Ascending aorta (tissue), 2 donors: ENCODE measurements around the gene LRPAP1. TPM values are rescaled to one million over a fixed set of nuclear protein-coding genes. Genes with fewer than 3 reads are reported as not detected.
A peak's percentile ranks its signal among the peaks of the same experiment; 100 is the strongest.
"Not testable (repeated sequence)": the region's sequence is repeated elsewhere in the genome, so short reads cannot be mapped to it uniquely, and the experiment has no call there.

Experiments
- DNase-seq, 2 donors: peaks; one replicate each; pipeline ENCODE4 v3.0.0-alpha.2; 2019; ENCODE audit warnings: low spot score in 2 of 2
- H3K27ac ChIP-seq, 2 donors: fragments of 200-600 bp; sonication (generic); one replicate each; pipeline ENCODE4 v1.5.1; 2016 to 2017; ENCODE audit warnings: mild to moderate bottlenecking in 1 of 2
- H3K27me3 ChIP-seq: fragments of 200-600 bp; sonication (generic); one replicate; pipeline ENCODE4 v1.5.1; 2017
- H3K36me3 ChIP-seq, 2 donors: fragments of 200-600 bp; sonication (generic); one replicate each; pipeline ENCODE4 v1.5.1; 2016
- H3K4me1 ChIP-seq, 2 donors: fragments of 200-600 bp; sonication (generic); one replicate each; pipeline ENCODE4 v1.5.1; 2016 to 2017; ENCODE audit warnings: mild to moderate bottlenecking in 1 of 2
- H3K4me3 ChIP-seq, 2 donors: fragments of 200-600 bp; sonication (generic); one replicate each; pipeline ENCODE4 v1.5.1; 2016 to 2017; ENCODE audit warnings: mild to moderate bottlenecking in 1 of 2
- H3K9me3 ChIP-seq, 2 donors: fragments of 200-600 bp; sonication (generic); one replicate each; pipeline ENCODE4 v1.5.1; 2016
- CTCF ChIP-seq, 3 experiments: fragments of 200-600 bp in 2 of 3; fragments of 450-650 bp in 1 of 3; sonication (generic) in 2 of 3; IDR thresholded peaks; one replicate each; pipeline ENCODE4 v1.5.1; 2016 to 2019; ENCODE audit warnings: antibody characterized with exemption in 3 of 3, mild to moderate bottlenecking in 1 of 3, moderate library complexity in 1 of 3
- intact Hi-C: fragments of 100-400 bp; cut with DNase I; formaldehyde crosslinking; loops from one replicate; pipeline ENCODE4 v1.15.1; 2023
- total RNA-seq: library from RNA; depleted of rRNA; stranded (reverse); fragments of >200 nt; gene quantifications from one replicate; pipeline ENCODE4 v1.1.0, GENCODE V29; 2016

LRPAP1 gene
- 172 TPM for total RNA-seq

- no peak for TF ChIP-seq CTCF (IDR thresholded peaks at IDR 0.05)
- peaks cover 3 to 20% of the 10 kb centered on the region in 2 donors for H3K4me1 ChIP-seq
- DNase-seq, result peak; percentile 65 to 95
- H3K36me3 ChIP-seq, result peaks cover 6 to 16% of the 10 kb centered on the region in 2 donors
- peak within 1 kb of the TSS; percentile 72 to 76 for H3K27ac ChIP-seq
- H3K27me3 ChIP-seq, result no peaks in the 10 kb centered on the region
- H3K9me3 ChIP-seq, result no peaks in the 10 kb centered on the region
- intact Hi-C loops, result loop anchor here (1.0 to 2.0 kb wide), 5 partner anchors 48 to 423 kb away; partner anchors contain the start of gene RGS12
- peak within 1 kb of the TSS; percentile 96 to 99 for H3K4me3 ChIP-seq
Measured at GRCh38 chr4:3531879-3532750, at the start of gene LRPAP1. Gene LRPAP1, minus strand, starts transcription at chr4:3532422. Its CDS starts 10 bp downstream, at chr4:3532412.

GRCh38 chr4:3581334-3582090 is 49.3 kb upstream of the LRPAP1 start:
- H3K27me3 ChIP-seq, intact Hi-C loops, H3K27ac ChIP-seq, H3K9me3 ChIP-seq, H3K4me3 ChIP-seq, H3K36me3 ChIP-seq, H3K4me1 ChIP-seq, DNase-seq: not testable (repeated sequence)

GRCh38 chr4:3580859-3581258 is 48.6 kb upstream of the LRPAP1 start:
- H3K27me3 ChIP-seq, H3K27ac ChIP-seq, H3K4me3 ChIP-seq, H3K36me3 ChIP-seq, H3K9me3 ChIP-seq, intact Hi-C loops, H3K4me1 ChIP-seq: not testable (repeated sequence)
- DNase-seq, result peak in 1 of 2 donors; percentile 31

- H3K4me1 ChIP-seq, H3K27me3 ChIP-seq, DNase-seq, intact Hi-C loops, H3K27ac ChIP-seq, H3K9me3 ChIP-seq, H3K36me3 ChIP-seq, H3K4me3 ChIP-seq: not testable (repeated sequence)
Measured at GRCh38 chr4:3578527-3579144, 46.4 kb upstream of the LRPAP1 start.

GRCh38 chr4:3578052-3578451 is 45.8 kb upstream of the LRPAP1 start:
- H3K27me3 ChIP-seq, DNase-seq, H3K4me3 ChIP-seq, H3K4me1 ChIP-seq, H3K27ac ChIP-seq, intact Hi-C loops, H3K36me3 ChIP-seq, H3K9me3 ChIP-seq: not testable (repeated sequence)

- H3K9me3 ChIP-seq, intact Hi-C loops, H3K27ac ChIP-seq, DNase-seq, H3K4me3 ChIP-seq, H3K36me3 ChIP-seq, H3K27me3 ChIP-seq, H3K4me1 ChIP-seq: not testable (repeated sequence)
Measured at GRCh38 chr4:3577208-3577892, 45.1 kb upstream of the LRPAP1 start.

GRCh38 chr4:3576533-3577207 is 44.4 kb upstream of the LRPAP1 start:
- DNase-seq, H3K4me1 ChIP-seq, H3K36me3 ChIP-seq, intact Hi-C loops, H3K4me3 ChIP-seq, H3K27me3 ChIP-seq, H3K9me3 ChIP-seq, H3K27ac ChIP-seq: not testable (repeated sequence)

GRCh38 chr4:3575426-3576369 is 43.5 kb upstream of the LRPAP1 start:
- H3K9me3 ChIP-seq, intact Hi-C loops, H3K4me3 ChIP-seq, H3K36me3 ChIP-seq, H3K27ac ChIP-seq, DNase-seq, H3K27me3 ChIP-seq, H3K4me1 ChIP-seq: not testable (repeated sequence)

- H3K4me1 ChIP-seq, intact Hi-C loops, H3K9me3 ChIP-seq, H3K4me3 ChIP-seq, H3K27me3 ChIP-seq, H3K27ac ChIP-seq, H3K36me3 ChIP-seq, DNase-seq: not testable (repeated sequence)
Measured at GRCh38 chr4:3574865-3575264, 42.6 kb upstream of the LRPAP1 start.

GRCh38 chr4:3574346-3574745 is 42.1 kb upstream of the LRPAP1 start:
- H3K9me3 ChIP-seq, intact Hi-C loops, H3K4me1 ChIP-seq, DNase-seq, H3K27ac ChIP-seq, H3K4me3 ChIP-seq, H3K27me3 ChIP-seq, H3K36me3 ChIP-seq: not testable (repeated sequence)
